ENCODE results near the gene SPATA33.

GRCh38 chr16:89668790-89669158 is 11.1 kb downstream of the SPATA33 start:
- TF ChIP-seq SUZ12 (IDR thresholded peaks at IDR 0.05; ENCODE audit: extremely low read depth, insufficient read depth, insufficient read length) (no peak), ZNF274 (IDR thresholded peaks at IDR 0.05; ENCODE audit: low read depth, low read length) (no peak), YY1 (IDR thresholded peaks at IDR 0.05; ENCODE audit: insufficient read depth, insufficient read length) (no peak)
